Endothelial cell of umbilical vein (primary cell): ENCODE measurements around the gene SLC39A5.

Source experiments
- CTCF ChIP-seq, 2 donors: IDR thresholded peaks; 1 replicate in 1 of 2; 2 replicates in 1 of 2; pipeline ENCODE4 v1.5.1; 2011; ENCODE audit warnings: low read length in 2 of 2, mild to moderate bottlenecking in 2 of 2, moderate library complexity in 2 of 2, control low read depth in 1 of 2, inconsistent platforms in 1 of 2, low read depth in 1 of 2; ENCODE audit not compliant: insufficient read depth in 1 of 2; ENCODE audit errors: extremely low read depth in 1 of 2
- EZH2 ChIP-seq: IDR thresholded peaks from 2 replicates; pipeline ENCODE4 v1.6.1; 2012; ENCODE audit warnings: borderline replicate concordance, low read depth, mild to moderate bottlenecking, moderate library complexity, low read length, inconsistent platforms; ENCODE audit not compliant: severe bottlenecking
- MAX ChIP-seq: IDR thresholded peaks from 2 replicates; pipeline ENCODE4 v1.6.1; 2011; ENCODE audit not compliant: insufficient read depth, insufficient read length
- POLR2AphosphoS5 ChIP-seq: IDR thresholded peaks from 2 replicates; pipeline ENCODE4 v1.6.1; 2012; ENCODE audit warnings: low read depth, mild to moderate bottlenecking, control low read depth, low read length, moderate library complexity; ENCODE audit not compliant: insufficient read depth

GRCh38 chr12:56202838-56203237 is 27.0 kb upstream of the SLC39A5 start:
- TF ChIP-seq EZH2 (no peak), CTCF (IDR thresholded peaks at IDR 0.05; ENCODE audit: extremely low read depth in 1 of 2, insufficient read depth in 1 of 2, low read depth in 1 of 2, low read length in 2 of 2) (no peak), MAX (no peak), POLR2AphosphoS5 (no peak)
